ENCODE measurements around the gene GADD45GIP1.
"Not testable (repeated sequence)": the region's sequence is repeated elsewhere in the genome, so short reads cannot be mapped to it uniquely, and the experiment has no call there.

The GADD45GIP1 gene

GRCh38 chr19:12935071-12935470 lies 22.0 kb downstream of the GADD45GIP1 start:
- TF ChIP-seq POLR2A (IDR thresholded peaks at IDR 0.05; ENCODE audit: low read depth, low read length): no peak
- no peak for DNase-seq (ENCODE audit: insufficient read length, low spot score)
- no peak for FAIRE-seq

- FAIRE-seq (peak; percentile 81), DNase-seq (ENCODE audit: insufficient read length, low spot score) (peak; percentile 84)
- TF ChIP-seq POLR2A (IDR thresholded peaks at IDR 0.05; ENCODE audit: low read depth, low read length): peak; percentile 91
Measured at GRCh38 chr19:12933287-12934072, 23.5 kb downstream of the GADD45GIP1 start, which contains the start of gene FARSA. Gene FARSA, minus strand, starts transcription at chr19:12933711. Its CDS starts 15 bp downstream, at chr19:12933696.

GRCh38 chr19:12932392-12933286 lies 24.4 kb downstream of the GADD45GIP1 start:
- no peak for DNase-seq (ENCODE audit: insufficient read length, low spot score)
- TF ChIP-seq POLR2A (IDR thresholded peaks at IDR 0.05; ENCODE audit: low read depth, low read length): no peak

GRCh38 chr19:12930002-12930645 lies 26.9 kb downstream of the GADD45GIP1 start:
- DNase-seq (ENCODE audit: insufficient read length, low spot score) (no peak), FAIRE-seq (no peak)
- no peak for TF ChIP-seq POLR2A (IDR thresholded peaks at IDR 0.05; ENCODE audit: low read depth, low read length)

More at GRCh38 chr19:12932392-12933286, 24.4 kb downstream of the GADD45GIP1 start:
- no peak for FAIRE-seq

- DNase-seq (ENCODE audit: insufficient read length, low spot score) (no peak), FAIRE-seq (no peak)
- no peak for TF ChIP-seq POLR2A (IDR thresholded peaks at IDR 0.05; ENCODE audit: low read depth, low read length)
Measured at GRCh38 chr19:12924621-12925310, 32.3 kb downstream of the GADD45GIP1 start.

- TF ChIP-seq POLR2A (IDR thresholded peaks at IDR 0.05; ENCODE audit: low read depth, low read length): no peak
- no peak for FAIRE-seq
- no peak for DNase-seq (ENCODE audit: insufficient read length, low spot score)
Measured at GRCh38 chr19:12922959-12923358, 34.1 kb downstream of the GADD45GIP1 start.

GRCh38 chr19:12921047-12921446 lies 36.0 kb downstream of the GADD45GIP1 start:
- TF ChIP-seq POLR2A (IDR thresholded peaks at IDR 0.05; ENCODE audit: low read depth, low read length): no peak
- FAIRE-seq (no peak), DNase-seq (ENCODE audit: insufficient read length, low spot score) (no peak)

GRCh38 chr19:12918253-12918652 lies 38.8 kb downstream of the GADD45GIP1 start:
- DNase-seq (ENCODE audit: insufficient read length, low spot score): no peak
- no peak for FAIRE-seq
- no peak for TF ChIP-seq POLR2A (IDR thresholded peaks at IDR 0.05; ENCODE audit: low read depth, low read length)

GRCh38 chr19:12915860-12916259 lies 41.2 kb downstream of the GADD45GIP1 start:
- not testable (repeated sequence) for FAIRE-seq; DNase-seq (ENCODE audit: insufficient read length, low spot score)

- TF ChIP-seq POLR2A (IDR thresholded peaks at IDR 0.05; ENCODE audit: low read depth, low read length): no peak
- FAIRE-seq: no peak
- DNase-seq (ENCODE audit: insufficient read length, low spot score): no peak
Measured at GRCh38 chr19:12913851-12914690, 43.0 kb downstream of the GADD45GIP1 start.

- no peak for TF ChIP-seq POLR2A (IDR thresholded peaks at IDR 0.05; ENCODE audit: low read depth, low read length)
- FAIRE-seq (no peak), DNase-seq (ENCODE audit: insufficient read length, low spot score) (no peak)
Measured at GRCh38 chr19:12913011-12913561, 43.9 kb downstream of the GADD45GIP1 start.

- no peak for DNase-seq (ENCODE audit: insufficient read length, low spot score)
Measured at GRCh38 chr19:12912571-12912970, 44.5 kb downstream of the GADD45GIP1 start.

More at GRCh38 chr19:12912571-12912970, 44.5 kb downstream of the GADD45GIP1 start:
- FAIRE-seq: no peak
- TF ChIP-seq POLR2A (IDR thresholded peaks at IDR 0.05; ENCODE audit: low read depth, low read length): no peak

All from H54 (cell line).